ENCODE measurements around the gene SLC17A4.

SLC17A4 gene

GRCh38 chr6:25830458-25830857, 75.9 kb downstream of the SLC17A4 start:
- DNase-seq = no peak

Measured in activated naive CD4-positive, alpha-beta T cell treated with Interleukin-2 at 50 U/mL for 16 hours (primary cell).